GM12865 (cell line): ENCODE data around the gene LEFTY1.
"Not testable (repeated sequence)": the region's sequence is repeated elsewhere in the genome, so short reads cannot be mapped to it uniquely, and the experiment has no call there.

Source experiments
- DNase-seq: peaks from one replicate; pipeline ENCODE4 v3.0.0; 2010; ENCODE audit warnings: low read depth
- H3K4me3 ChIP-seq: 2 replicates; pipeline ENCODE4 v1.5.1; 2011; ENCODE audit warnings: mild to moderate bottlenecking, low read depth, low read length, control low read depth
- TF ChIP-seq, protein P1 (sequence below): IDR thresholded peaks from 2 replicates; pipeline ENCODE4 v1.5.1; 2011; ENCODE audit warnings: low read length, control low read depth, low read depth, inconsistent platforms; ENCODE audit not compliant: insufficient read depth; ENCODE audit errors: missing control alignments

The LEFTY1 gene

GRCh38 chr1:225838793-225839192 lies 50.2 kb downstream of the LEFTY1 start:
- no peak overlapping the region for H3K4me3 ChIP-seq
- DNase-seq: no peak
- TF ChIP-seq, protein P1, sequence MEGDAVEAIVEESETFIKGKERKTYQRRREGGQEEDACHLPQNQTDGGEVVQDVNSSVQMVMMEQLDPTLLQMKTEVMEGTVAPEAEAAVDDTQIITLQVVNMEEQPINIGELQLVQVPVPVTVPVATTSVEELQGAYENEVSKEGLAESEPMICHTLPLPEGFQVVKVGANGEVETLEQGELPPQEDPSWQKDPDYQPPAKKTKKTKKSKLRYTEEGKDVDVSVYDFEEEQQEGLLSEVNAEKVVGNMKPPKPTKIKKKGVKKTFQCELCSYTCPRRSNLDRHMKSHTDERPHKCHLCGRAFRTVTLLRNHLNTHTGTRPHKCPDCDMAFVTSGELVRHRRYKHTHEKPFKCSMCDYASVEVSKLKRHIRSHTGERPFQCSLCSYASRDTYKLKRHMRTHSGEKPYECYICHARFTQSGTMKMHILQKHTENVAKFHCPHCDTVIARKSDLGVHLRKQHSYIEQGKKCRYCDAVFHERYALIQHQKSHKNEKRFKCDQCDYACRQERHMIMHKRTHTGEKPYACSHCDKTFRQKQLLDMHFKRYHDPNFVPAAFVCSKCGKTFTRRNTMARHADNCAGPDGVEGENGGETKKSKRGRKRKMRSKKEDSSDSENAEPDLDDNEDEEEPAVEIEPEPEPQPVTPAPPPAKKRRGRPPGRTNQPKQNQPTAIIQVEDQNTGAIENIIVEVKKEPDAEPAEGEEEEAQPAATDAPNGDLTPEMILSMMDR: no peak

DNA sequence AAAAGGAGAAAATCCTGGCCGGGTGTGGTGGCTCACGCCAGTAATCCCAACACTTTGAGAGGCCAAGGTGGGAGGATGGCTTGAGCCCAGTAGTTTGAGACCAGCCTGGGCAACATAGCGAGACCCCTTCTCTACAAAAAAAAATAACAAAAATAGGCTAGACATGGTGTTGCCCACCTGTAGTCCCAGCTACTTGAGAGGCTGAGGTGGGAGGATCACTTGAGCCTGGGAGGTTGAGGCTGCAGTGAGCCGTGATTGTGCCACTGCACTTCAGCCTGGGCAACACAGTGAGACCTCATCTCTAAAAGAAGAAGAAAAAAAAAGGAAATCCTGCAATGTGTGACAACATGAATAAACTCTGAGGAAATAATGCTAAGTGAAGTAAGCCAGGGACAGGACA lies 52.6 kb downstream of the LEFTY1 start:
- not testable (repeated sequence) for DNase-seq, H3K4me3 ChIP-seq
